ENCODE data around the gene KCNAB1.
"Not testable (repeated sequence)": the region's sequence is repeated elsewhere in the genome, so short reads cannot be mapped to it uniquely, and the experiment has no call there.

The KCNAB1 gene

GRCh38 chr3:156176629-156177210 is 56.3 kb downstream of the KCNAB1 start:
- DNase-seq, result no peak

DNA sequence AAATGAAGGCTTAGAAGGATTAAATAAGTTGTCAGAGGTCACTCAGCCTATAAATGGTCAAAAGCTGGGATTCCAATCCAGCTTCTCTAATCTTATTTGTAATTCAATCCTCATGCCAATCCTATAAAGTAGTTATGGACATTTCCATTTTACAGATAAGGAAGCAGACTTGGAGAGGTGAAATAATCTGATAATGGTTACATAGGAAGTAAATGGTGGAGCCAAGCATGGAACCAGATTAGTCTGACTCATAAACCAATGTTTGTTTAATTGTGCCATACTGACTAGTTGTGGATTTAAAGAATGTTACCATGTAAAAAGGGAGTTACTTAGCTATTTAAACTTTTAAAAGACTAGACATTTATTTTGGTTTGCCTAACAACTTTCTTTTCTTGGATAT is 59.7 kb downstream of the KCNAB1 start:
- DNase-seq, result no peak

- no peak for DNase-seq
These were observed 61.1 kb downstream of the KCNAB1 start for GRCh38 chr3:156181509-156181908.

DNA sequence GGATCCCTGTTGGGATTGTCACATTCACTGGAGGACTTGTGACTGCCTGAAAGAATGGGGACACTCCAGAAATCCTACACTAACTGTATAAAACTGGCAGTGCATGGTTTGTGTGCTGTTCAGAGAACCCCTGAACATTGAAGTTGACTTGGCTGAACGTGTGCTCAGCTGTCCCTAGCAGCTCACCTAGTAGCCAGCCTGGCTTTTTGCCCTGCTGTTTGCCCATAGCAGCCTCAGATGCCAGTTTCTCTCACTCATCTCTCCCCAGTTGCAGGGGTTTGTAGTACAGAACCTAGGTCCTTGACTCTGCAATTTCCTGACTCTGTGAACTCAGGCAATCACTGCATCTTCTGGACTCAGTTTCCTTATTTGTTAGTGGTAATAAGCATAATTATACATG is 63.0 kb downstream of the KCNAB1 start:
- DNase-seq, result no peak

GRCh38 chr3:156184156-156184555 is 63.8 kb downstream of the KCNAB1 start:
- no peak for DNase-seq

- no peak for DNase-seq
These were observed 66.9 kb downstream of the KCNAB1 start for GRCh38 chr3:156187146-156187769.

GRCh38 chr3:156188757-156189156 is 68.4 kb downstream of the KCNAB1 start:
- DNase-seq, result no peak

DNA sequence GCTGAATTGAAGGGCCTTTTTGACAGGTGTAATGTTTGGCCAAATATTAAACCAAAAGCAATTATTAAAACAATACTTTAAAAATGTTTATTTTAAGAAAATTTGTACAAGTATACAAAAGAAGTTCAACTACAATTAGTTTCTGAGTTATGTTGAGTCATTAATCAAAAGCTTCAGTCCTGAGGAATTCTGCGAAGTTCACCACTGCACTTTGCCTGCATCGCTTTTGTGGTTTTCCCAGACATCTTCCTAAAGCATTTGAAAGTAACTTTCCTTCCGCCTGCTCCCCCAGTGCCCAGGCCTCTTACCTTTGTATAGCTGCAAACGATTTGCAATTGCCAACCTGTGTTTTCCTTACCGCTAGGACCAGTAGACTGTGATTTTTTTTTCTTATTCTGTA is 69.5 kb downstream of the KCNAB1 start:
- no peak for DNase-seq

- DNase-seq, result not testable (repeated sequence)
These were observed 74.6 kb downstream of the KCNAB1 start for GRCh38 chr3:156194945-156195344.

DNA sequence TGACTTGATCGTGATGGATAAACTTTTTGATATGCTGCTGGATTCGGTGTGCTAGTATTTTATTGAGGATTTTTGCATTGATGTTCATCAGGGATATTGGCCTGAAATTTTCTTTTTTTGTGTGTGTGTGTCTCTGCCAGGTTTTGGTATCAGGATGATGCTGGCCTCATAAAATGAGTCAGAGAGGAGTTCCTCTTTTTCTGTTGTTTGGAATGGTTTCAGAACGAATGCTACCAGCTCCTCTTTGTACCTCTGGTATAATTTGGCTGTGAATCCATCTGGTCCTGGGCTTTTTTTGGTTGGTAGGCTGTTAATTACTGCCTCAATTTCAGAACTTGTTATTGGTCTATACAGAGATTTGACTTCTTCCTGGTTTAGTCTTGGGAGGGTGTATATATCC is 76.8 kb downstream of the KCNAB1 start:
- not testable (repeated sequence) for DNase-seq

- no peak for DNase-seq
These were observed 81.3 kb downstream of the KCNAB1 start for GRCh38 chr3:156201411-156202405.

- no peak for DNase-seq
These were observed 85.8 kb downstream of the KCNAB1 start for GRCh38 chr3:156206157-156206556.

- no peak for DNase-seq
These were observed 87.7 kb downstream of the KCNAB1 start for GRCh38 chr3:156207802-156208685.

- DNase-seq, result no peak
These were observed 89.4 kb downstream of the KCNAB1 start for GRCh38 chr3:156209631-156210335.

DNA sequence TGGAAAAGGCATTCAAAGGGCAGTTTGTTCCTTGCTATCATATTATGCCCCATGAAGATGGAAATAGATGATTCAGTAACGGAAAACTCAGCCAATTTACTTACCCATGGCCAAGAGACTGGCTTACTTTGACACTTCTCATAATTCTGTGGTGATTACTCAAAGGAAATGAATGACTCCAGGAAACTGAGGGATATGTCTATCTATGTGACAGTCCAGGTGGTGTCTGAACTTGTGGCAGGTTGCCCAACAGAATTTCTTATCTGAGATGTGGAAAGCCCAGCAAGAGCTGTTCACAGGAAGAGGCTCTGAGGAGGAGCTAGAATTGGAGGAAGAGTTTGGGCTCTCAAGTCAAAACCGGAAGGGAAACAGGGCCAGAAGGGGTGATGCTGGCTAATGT is 91.2 kb downstream of the KCNAB1 start:
- DNase-seq, result no peak

DNA sequence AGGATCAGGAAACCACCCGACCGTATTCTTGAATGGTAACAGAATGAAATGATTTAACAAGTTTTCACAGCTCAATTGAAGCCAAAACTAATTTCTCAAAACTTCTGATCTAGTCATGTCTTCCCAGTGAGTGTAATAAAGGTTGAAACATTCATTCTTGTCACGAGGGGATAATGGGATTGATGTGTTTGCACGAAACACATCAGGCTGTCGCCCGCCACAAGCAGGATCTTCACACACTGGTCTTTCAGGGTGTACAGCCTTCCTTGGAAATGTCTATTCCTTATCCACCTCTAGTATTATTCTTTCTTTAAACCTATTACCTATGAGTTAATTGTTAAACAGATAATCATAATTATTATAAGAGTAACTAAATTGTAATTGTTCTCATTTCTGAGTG is 94.3 kb downstream of the KCNAB1 start:
- no peak for DNase-seq

- DNase-seq, result no peak
These were observed 95.4 kb downstream of the KCNAB1 start for GRCh38 chr3:156215751-156216150.

DNA sequence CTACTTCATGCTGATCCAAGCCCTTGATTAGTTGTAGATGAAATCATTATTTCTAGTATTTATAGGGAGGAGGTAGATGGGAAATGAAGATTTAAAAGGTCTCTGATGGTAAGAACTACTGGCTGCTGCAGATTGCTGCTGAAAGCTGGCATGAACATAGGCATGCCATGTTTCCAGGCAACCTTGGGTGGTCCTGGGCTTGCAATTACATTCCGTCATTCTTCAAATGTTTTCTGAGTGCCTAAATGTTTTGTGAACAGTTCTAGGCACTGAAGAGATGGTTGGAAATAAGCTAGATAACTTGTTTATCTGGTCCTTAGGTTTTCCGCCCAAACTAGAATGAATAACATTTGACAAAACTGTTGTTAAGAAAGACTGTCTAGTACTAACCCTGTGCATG is 95.8 kb downstream of the KCNAB1 start:
- no peak for DNase-seq

- no peak for DNase-seq
These were observed 96.5 kb downstream of the KCNAB1 start for GRCh38 chr3:156216852-156217251.

GRCh38 chr3:156217674-156218352 is 97.4 kb downstream of the KCNAB1 start:
- no peak for DNase-seq

DNA sequence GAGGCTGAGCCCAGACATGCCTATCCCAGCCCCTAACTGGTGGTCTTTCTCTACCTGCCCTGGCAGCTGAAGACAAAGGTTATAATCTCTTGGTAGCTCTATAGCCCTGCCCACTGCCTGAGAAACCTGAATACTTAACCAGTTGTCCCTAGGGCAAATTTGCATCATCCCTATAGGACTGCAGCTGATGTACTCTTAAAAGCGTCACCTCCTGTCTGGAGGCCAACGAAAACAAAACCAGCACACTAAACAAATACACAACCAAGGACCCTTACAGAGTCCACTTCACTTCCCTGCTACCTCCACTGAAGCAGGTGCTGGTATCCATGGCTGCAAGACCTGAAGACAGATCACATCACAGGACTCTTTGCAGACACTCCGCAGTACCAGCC is 98.0 kb downstream of the KCNAB1 start:
- DNase-seq, result no peak

- not testable (repeated sequence) for DNase-seq
These were observed 102.0 kb downstream of the KCNAB1 start for GRCh38 chr3:156222381-156222780.
